Keratinocyte (primary cell): ENCODE measurements around the gene KIAA0586. TPM values are rescaled to one million over a fixed set of nuclear protein-coding genes. Genes with fewer than 3 reads are reported as not detected.

Experiments used
- DNase-seq: peaks from one replicate; pipeline ENCODE4 v3.0.0-alpha.2; 2011; ENCODE audit warnings: low read depth, missing footprints, low spot score
- FAIRE-seq: peaks from 2 replicates; lab custom pipeline; 2011; peaks lifted over from hg19 to GRCh38; lab: Jason Lieb, UNC
- H2AFZ ChIP-seq: 2 replicates; pipeline ENCODE4 v1.6.0; 2012; ENCODE audit warnings: low read length, control low read depth, inconsistent platforms; ENCODE audit not compliant: control insufficient read depth
- H3K27ac ChIP-seq: 2 replicates; pipeline ENCODE4 v1.5.1; 2011; ENCODE audit warnings: low read length; ENCODE audit not compliant: control insufficient read depth, insufficient read depth
- H3K27me3 ChIP-seq: 3 replicates; pipeline ENCODE4 v1.6.0; 2011; ENCODE audit warnings: low read length; ENCODE audit not compliant: control insufficient read depth, insufficient read depth; ENCODE audit errors: extremely low read depth
- H3K36me3 ChIP-seq, 2 experiments: 2 replicates in 1 of 2; 3 replicates in 1 of 2; pipeline ENCODE4 v1.5.1; 2011; ENCODE audit warnings: low read length in 2 of 2, mild to moderate bottlenecking in 1 of 2; ENCODE audit not compliant: control insufficient read depth in 2 of 2, insufficient read depth in 2 of 2; ENCODE audit errors: extremely low read depth in 1 of 2
- H3K4me1 ChIP-seq: 3 replicates; pipeline ENCODE4 v1.5.1; 2011; ENCODE audit warnings: low read length; ENCODE audit not compliant: control insufficient read depth, insufficient read depth; ENCODE audit errors: extremely low read depth
- H3K4me2 ChIP-seq: 3 replicates; pipeline ENCODE4 v1.6.0; 2011; ENCODE audit warnings: low read depth, low read length; ENCODE audit not compliant: control insufficient read depth, insufficient read depth; ENCODE audit errors: extremely low read depth
- H3K4me3 ChIP-seq, 3 experiments: fragments of 200-600 bp in 1 of 3; sonication (generic) in 1 of 3; 2 replicates in 2 of 3; 3 replicates in 1 of 3; pipeline ENCODE4 v1.5.1; 2011 to 2016; ENCODE audit warnings: low read length in 3 of 3, mild to moderate bottlenecking in 3 of 3, control low read depth in 2 of 3, inconsistent platforms in 1 of 3, low read depth in 1 of 3, mixed read lengths in 1 of 3, mixed run types in 1 of 3, moderate library complexity in 1 of 3; ENCODE audit not compliant: control insufficient read depth in 2 of 3, insufficient read depth in 2 of 3; ENCODE audit errors: extremely low read depth in 1 of 3
- H3K79me2 ChIP-seq: 2 replicates; pipeline ENCODE4 v1.6.0; 2012; ENCODE audit warnings: low read length; ENCODE audit not compliant: control insufficient read depth, insufficient read depth
- H3K9ac ChIP-seq: 3 replicates; pipeline ENCODE4 v1.6.0; 2011; ENCODE audit warnings: low read length; ENCODE audit not compliant: control insufficient read depth, insufficient read depth; ENCODE audit errors: extremely low read depth
- H3K9me1 ChIP-seq: 3 replicates; pipeline ENCODE4 v1.6.0; 2011; ENCODE audit warnings: low read length; ENCODE audit not compliant: control insufficient read depth, insufficient read depth; ENCODE audit errors: extremely low read depth
- H3K9me3 ChIP-seq: 2 replicates; pipeline ENCODE4 v1.5.1; 2012; ENCODE audit warnings: low read depth, low read length; ENCODE audit not compliant: control insufficient read depth
- H4K20me1 ChIP-seq: 3 replicates; pipeline ENCODE4 v1.6.0; 2011; ENCODE audit warnings: low read length; ENCODE audit not compliant: control insufficient read depth, insufficient read depth; ENCODE audit errors: extremely low read depth
- EZH2 ChIP-seq: IDR thresholded peaks from one replicate; pipeline ENCODE4 v1.6.1; 2012; ENCODE audit warnings: inconsistent platforms, mild to moderate bottlenecking, low read length, moderate library complexity
- dilution Hi-C: fragments of 300-500 bp; cut with MboI; formaldehyde crosslinking; loops from one replicate; pipeline ENCODE4 v1.7.0; 2020; ENCODE audit warnings: low sequenced_read_pairs; ENCODE audit not compliant: extremely low pct_ligation_motif_present
- polyA plus RNA-seq, 5 experiments: library from polyadenylated mRNA; depleted of rRNA in 3 of 5; stranded (reverse) in 3 of 5; stranded (forward) in 1 of 5; unstranded in 1 of 5; fragments of >200 nt; gene quantifications; 1 replicate in 1 of 5; 2 replicates in 3 of 5; 3 replicates in 1 of 5; pipeline versions ENCODE4 v1.2.1 to v1.2.3, GENCODE V29; 2011 to 2012; ENCODE audit warnings: missing spikeins in 2 of 5, low read depth in 1 of 5, low replicate concordance in 1 of 5
- TF ChIP-seq, protein P1 (sequence below), 3 experiments: IDR thresholded peaks in 1 of 3; conservative IDR thresholded peaks in 1 of 3; optimal IDR thresholded peaks in 1 of 3; 2 replicates in 2 of 3; 3 replicates in 1 of 3; pipeline versions ENCODE3 to v1.5.1; 2011; ENCODE audit warnings: low read length in 3 of 3, mild to moderate bottlenecking in 3 of 3, moderate library complexity in 2 of 3, control low read depth in 1 of 3, inconsistent platforms in 1 of 3; ENCODE audit not compliant: insufficient read depth in 2 of 3; ENCODE audit errors: extremely low read depth in 1 of 3

KIAA0586 gene
- polyA plus RNA-seq, 1 donor (not counting 4 experiments of a cell fraction or from before 2014, with no cell fraction given), result 12.4 TPM

GRCh38 chr14:58484176-58484575, 56.7 kb downstream of the KIAA0586 start:
- Histone ChIP-seq H3K27me3 (no peaks in the 10 kb centered on the region), H2AFZ (no peak overlapping the region), H3K4me2 (no peak overlapping the region), H3K9me3 (no peaks in the 10 kb centered on the region), H3K36me3 (no peaks in the 10 kb centered on the region), H3K9me1 (no peaks in the 10 kb centered on the region), H4K20me1 (no peaks in the 10 kb centered on the region), H3K4me1 (no peaks in the 10 kb centered on the region), H3K27ac (no peak overlapping the region), H3K4me3 (no peak overlapping the region), H3K79me2 (no peaks in the 10 kb centered on the region), H3K9ac (no peak overlapping the region)
- dilution Hi-C loops, result no loop called here
- TF ChIP-seq, protein P1, sequence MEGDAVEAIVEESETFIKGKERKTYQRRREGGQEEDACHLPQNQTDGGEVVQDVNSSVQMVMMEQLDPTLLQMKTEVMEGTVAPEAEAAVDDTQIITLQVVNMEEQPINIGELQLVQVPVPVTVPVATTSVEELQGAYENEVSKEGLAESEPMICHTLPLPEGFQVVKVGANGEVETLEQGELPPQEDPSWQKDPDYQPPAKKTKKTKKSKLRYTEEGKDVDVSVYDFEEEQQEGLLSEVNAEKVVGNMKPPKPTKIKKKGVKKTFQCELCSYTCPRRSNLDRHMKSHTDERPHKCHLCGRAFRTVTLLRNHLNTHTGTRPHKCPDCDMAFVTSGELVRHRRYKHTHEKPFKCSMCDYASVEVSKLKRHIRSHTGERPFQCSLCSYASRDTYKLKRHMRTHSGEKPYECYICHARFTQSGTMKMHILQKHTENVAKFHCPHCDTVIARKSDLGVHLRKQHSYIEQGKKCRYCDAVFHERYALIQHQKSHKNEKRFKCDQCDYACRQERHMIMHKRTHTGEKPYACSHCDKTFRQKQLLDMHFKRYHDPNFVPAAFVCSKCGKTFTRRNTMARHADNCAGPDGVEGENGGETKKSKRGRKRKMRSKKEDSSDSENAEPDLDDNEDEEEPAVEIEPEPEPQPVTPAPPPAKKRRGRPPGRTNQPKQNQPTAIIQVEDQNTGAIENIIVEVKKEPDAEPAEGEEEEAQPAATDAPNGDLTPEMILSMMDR (optimal IDR thresholded peaks at IDR 0.05 in 1 of 3, IDR thresholded peaks at IDR 0.05 in 1 of 3, conservative IDR thresholded peaks at IDR 0.05 in 1 of 3; ENCODE audit: extremely low read depth in 1 of 3, insufficient read depth in 2 of 3, low read length in 3 of 3), result no peak
- no peak for TF ChIP-seq EZH2
- FAIRE-seq (no peak), DNase-seq (no peak)

- H3K9ac ChIP-seq, result no peak overlapping the region
- no peaks in the 10 kb centered on the region for H3K4me1 ChIP-seq
- DNase-seq, result no peak
- no peak for FAIRE-seq
- peaks cover 2% of the 10 kb centered on the region in 2 experiments for H3K36me3 ChIP-seq
- no peaks in the 10 kb centered on the region for H3K79me2 ChIP-seq
- H3K9me1 ChIP-seq, result no peaks in the 10 kb centered on the region
- H3K27me3 ChIP-seq, result no peaks in the 10 kb centered on the region
- no peak overlapping the region for H3K27ac ChIP-seq
- no peak overlapping the region for H3K4me2 ChIP-seq
- TF ChIP-seq EZH2, result no peak
- TF ChIP-seq, protein P1 (optimal IDR thresholded peaks at IDR 0.05 in 1 of 3, IDR thresholded peaks at IDR 0.05 in 1 of 3, conservative IDR thresholded peaks at IDR 0.05 in 1 of 3; ENCODE audit: extremely low read depth in 1 of 3, insufficient read depth in 2 of 3, low read length in 3 of 3), result no peak
- H3K9me3 ChIP-seq, result no peaks in the 10 kb centered on the region
- no peak overlapping the region for H2AFZ ChIP-seq
- dilution Hi-C loops, result no loop called here
- H3K4me3 ChIP-seq, result no peak overlapping the region
- H4K20me1 ChIP-seq, result no peaks in the 10 kb centered on the region
Observed at GRCh38 chr14:58488550-58488949, 61.0 kb downstream of the KIAA0586 start.
